ENCODE results near the gene MAGI1.

DNA sequence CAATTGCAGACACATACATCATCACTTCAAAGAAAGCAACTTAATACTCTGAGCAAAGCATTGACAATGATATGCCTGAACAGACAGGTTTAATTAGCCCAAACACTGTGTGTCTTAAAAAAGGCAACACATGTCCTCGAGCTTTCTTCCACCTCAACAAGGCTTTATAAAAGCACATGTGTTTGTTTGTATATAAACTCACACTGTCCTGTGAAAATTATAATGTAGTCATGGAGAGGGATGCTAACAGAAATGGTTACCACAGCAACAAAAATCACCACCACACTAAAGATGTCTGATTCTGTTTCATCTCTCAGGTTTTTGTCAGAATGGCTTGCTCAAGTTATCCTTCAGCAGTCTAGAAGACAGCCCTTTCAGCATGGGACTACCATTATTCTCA, 314.7 kb downstream of the MAGI1 start:
- TF ChIP-seq POLR2A (IDR thresholded peaks at IDR 0.05) (no peak), CTCF (IDR thresholded peaks at IDR 0.05) (no peak), POLR2AphosphoS5 (IDR thresholded peaks at IDR 0.05) (no peak)

Data from breast epithelium (tissue), 3 donors.